Hepatic stellate cell (primary cell): Measurements from ENCODE around the gene CHCHD1.
"Not testable (repeated sequence)": the region's sequence is repeated elsewhere in the genome, so short reads cannot be mapped to it uniquely, and the experiment has no call there.

ENCODE experiments used
- DNase-seq: peaks from one replicate; pipeline ENCODE4 v3.0.0; 2011; ENCODE audit warnings: low spot score

CHCHD1 gene

GRCh38 chr10:73769396-73769795, 12.5 kb upstream of the CHCHD1 start:
- DNase-seq: no peak

DNA sequence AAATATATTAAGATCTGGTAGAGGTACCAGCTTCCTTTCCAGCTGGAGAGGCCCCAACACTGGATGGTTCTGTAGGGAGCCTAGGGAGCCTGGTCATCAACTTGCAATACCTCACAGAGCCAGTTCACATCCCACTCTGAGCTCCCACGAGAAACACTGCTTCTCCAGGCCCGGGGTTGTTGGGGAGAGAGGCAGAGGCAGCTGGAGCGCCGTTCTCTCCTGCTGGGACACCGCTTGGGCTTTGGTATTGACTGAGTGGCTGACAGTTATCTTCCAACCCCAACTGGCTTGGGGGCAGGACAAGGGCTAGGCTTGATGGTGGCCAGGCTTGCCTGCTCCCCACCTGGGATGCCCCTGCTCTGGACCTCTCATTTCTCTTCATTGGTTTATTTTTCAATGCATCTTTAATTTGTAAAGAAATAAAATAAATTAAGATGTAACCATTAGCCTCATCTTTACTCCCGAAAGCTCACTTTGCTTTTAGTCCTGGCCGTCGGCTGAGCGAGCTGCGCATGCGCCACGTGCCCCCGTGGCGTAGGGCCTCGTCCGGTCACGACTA, 10.0 kb upstream of the CHCHD1 start:
- peak; percentile 91 for DNase-seq

DNA sequence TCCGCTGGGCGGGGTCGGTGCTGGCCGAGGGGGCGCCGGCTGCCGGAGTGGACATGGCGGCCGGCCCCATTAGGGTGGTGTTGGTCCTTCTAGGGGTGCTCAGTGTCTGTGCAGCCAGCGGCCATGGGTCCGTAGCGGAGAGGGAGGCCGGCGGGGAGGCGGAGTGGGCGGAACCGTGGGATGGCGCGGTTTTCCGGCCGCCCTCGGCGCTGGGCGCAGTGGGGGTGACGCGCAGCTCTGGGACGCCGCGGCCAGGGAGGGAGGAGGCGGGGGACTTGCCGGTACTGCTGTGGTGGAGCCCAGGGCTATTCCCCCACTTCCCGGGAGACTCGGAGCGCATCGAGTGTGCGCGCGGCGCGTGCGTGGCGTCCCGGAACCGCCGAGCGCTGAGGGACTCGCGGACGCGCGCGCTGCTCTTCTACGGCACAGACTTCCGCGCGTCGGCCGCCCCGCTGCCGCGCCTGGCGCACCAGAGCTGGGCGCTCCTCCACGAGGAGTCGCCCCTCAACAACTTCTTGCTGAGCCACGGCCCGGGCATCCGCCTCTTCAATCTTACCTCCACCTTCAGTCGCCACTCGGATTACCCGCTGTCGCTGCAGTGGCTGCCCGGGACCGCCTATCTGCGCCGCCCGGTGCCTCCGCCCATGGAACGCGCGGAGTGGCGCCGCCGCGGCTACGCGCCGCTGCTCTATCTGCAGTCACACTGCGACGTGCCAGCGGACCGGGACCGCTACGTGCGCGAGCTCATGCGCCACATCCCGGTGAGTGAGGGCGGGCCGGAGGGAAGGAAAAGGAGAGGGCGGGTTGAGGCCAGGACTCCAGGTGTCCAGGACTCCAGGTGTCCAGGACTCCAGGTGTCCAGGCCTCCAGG, 9.3 kb upstream of the CHCHD1 start:
- peak; percentile 77 for DNase-seq

- no peak for DNase-seq
Measured at GRCh38 chr10:73773152-73773879, 8.5 kb upstream of the CHCHD1 start.

DNA sequence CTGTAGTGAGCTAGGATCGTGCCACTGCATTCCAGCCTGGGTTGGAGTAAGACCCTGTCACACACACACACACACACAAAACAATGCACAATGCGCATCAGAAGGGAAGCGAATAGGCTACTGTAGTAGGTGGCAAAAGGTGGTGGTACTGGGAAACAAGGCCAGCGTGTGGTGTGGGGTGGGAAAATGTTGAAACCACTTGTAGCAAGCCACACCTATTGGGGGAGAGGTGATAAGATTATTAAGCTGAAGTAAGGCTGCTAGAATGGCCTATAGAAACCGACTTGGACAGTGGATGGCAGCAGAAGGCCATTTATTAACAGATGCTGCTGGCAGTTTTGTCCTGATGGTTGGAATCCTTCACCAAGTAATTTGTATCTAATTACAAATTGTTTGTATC, 7.2 kb upstream of the CHCHD1 start:
- DNase-seq: no peak

GRCh38 chr10:73779018-73779417, 2.8 kb upstream of the CHCHD1 start:
- DNase-seq: no peak

GRCh38 chr10:73779539-73780197, 2.2 kb upstream of the CHCHD1 start:
- no peak for DNase-seq

- DNase-seq: no peak
Measured at GRCh38 chr10:73780301-73780700, 1.5 kb upstream of the CHCHD1 start.

- no peak for DNase-seq
Measured at GRCh38 chr10:73780966-73781365, 882 bp upstream of the CHCHD1 start.

GRCh38 chr10:73781548-73781878, 335 bp upstream of the CHCHD1 start:
- DNase-seq: no peak

- DNase-seq: no peak
Measured at GRCh38 chr10:73782749-73783085, 869 bp downstream of the CHCHD1 start.

DNA sequence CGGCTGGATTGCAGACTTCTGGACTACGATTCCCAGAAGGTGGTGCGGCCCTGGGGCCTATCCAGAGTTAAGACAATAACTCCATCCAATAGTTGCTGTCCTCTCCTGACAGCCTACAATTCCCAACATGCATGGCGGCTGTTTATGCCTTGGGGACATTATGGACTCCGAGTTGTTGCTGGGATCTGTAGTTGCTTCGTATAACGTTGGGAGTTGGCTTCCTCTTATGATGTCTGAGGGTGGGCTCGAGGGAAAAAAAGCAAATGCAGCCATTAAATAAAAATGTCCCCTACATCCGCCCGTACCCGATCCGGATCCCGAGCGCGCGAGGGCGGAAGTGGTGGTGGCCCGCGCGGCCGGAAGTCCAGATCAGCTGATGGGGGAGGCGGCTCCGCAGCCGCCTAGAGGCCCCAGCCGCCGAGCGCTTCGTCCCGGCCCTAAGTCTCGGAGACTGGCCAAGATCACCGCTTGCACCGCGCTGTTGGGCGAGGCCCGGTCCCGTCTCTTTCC, 3.4 kb downstream of the CHCHD1 start, which contains the start of gene ZSWIM8:
ZSWIM8 (plus strand) TSS at position 396 of the 510 bp plus-strand sequence. CDS start 273 bp downstream, outside the sequence.
- DNase-seq: peak; percentile 97

DNA sequence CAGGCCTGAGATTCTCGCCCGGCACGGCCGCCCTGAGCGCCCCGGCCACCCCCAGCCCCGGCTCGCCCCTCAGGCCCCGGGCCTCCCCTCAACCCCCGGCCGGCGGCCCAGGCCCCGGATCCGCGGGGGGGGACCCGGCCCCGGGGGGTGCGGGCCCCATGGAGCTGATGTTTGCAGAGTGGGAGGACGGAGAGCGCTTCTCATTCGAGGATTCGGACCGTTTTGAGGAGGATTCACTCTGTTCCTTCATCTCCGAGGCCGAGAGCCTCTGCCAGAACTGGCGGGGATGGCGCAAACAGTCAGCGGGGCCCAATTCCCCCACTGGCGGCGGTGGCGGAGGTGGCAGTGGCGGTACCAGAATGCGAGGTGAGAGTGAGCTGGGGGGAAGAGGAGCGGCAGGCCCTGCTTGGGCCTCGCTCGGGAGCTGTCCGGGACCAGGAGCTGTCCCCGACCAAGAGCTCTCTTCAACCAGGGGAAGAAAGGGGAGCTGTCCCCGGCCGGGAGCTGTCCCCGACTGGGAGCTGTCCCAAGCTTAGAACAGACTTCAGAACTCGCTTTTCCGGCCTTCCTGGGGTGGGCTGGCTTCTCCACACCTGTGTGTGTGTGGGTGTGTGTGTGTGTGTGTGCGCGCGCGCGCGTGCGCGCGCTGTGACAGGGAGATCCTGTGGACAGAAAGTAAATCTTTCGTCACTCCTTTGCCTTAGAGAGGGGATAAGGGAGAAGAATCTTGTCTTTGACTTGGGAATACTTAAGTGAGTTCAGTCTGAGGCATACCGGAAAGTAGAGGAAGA, 4.1 kb downstream of the CHCHD1 start:
- peak; percentile 79 for DNase-seq

DNA sequence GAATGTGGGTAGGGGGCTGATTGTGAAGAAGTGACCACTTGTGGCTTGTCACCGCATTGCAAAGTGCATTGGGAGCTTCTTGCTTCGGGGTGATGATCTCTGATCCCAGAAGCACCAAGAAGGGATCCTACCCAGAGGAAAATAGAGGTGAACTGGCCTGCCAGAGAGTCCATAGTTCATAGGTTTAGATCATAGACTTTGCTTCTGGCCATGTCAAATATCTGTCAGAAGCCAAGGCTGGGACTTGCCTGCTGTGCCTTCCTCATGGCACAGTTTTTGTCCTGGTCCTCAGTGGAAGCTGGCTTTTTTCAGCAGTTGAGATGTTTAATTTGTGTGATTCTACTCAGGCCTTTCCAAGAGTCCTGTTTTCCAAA, 4.7 kb downstream of the CHCHD1 start:
- no peak for DNase-seq

DNA sequence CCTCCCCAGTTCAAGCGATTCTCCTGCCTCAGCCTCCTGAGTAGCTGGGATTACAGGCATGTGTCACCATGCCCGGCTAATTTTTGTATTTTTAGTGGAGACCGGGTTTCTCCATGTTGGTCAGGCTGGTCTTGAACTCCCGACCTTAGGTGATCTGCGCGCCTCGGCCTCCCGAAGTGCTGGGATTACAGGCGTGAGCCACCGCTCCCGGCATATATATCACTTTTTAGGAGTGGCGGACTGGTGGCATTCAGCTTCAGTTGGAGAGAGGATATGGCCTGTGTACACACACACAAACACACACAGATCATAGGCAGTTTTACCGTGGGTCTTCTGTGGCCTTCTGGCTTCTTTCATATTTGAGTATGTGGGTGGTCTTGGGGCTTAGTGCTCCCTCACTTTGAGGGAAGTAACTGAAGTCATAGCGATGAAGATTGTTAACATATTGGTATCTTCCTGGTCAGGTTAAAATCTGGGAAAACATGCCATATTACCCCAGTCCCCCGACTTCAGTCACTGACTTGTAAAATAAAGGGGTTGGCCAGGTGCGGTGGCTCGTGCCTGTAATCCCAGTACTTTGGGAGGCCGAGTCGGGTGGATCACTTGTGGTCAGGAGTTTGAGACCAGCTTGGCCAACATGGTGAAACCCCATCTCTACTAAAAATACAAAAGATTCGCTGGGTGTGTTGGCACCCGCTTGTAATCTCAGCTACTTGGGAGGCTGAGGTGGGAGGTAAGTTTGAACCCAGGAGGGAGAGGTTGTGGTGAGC, 5.4 kb downstream of the CHCHD1 start:
- not testable (repeated sequence) for DNase-seq

GRCh38 chr10:73788864-73789658, 7.2 kb downstream of the CHCHD1 start:
- no peak for DNase-seq

- DNase-seq: no peak
Measured at GRCh38 chr10:73789659-73790055, 7.8 kb downstream of the CHCHD1 start.

- DNase-seq: no peak
Measured at GRCh38 chr10:73790886-73791625, 9.2 kb downstream of the CHCHD1 start.

GRCh38 chr10:73791871-73792400, 10.1 kb downstream of the CHCHD1 start:
- DNase-seq: no peak
